IMR-90 (cell line): Measurements from ENCODE around the gene GALNT17. TPM values are rescaled to one million over a fixed set of nuclear protein-coding genes. Genes with fewer than 3 reads are reported as not detected.

Experiments
- ATAC-seq: fragments of 200-7000 bp; cut with Tn5 transposase; 2 replicates; pipeline ENCODE4 v1.9.1; 2020; ENCODE audit warnings: low read depth, mild to moderate bottlenecking, moderate library complexity
- BruUV-seq: library from RNA; stranded (reverse); fragments of 400-500 nt; replicated peaks from 2 replicates; lab custom pipeline; 2021; lab: Mats Ljungman, UMichigan
- CTCF ChIA-PET: fragments of 300-600 bp; formaldehyde crosslinking; extraction: SDS; loops from one replicate; lab custom pipeline; 2021; ENCODE audit warnings: antibody characterized with exemption; lab: Yijun Ruan, JAX
- POLR2A ChIA-PET: fragments of 300-600 bp; sonication (Branson Sonifier 250); formaldehyde crosslinking; loops from one replicate; lab custom pipeline; 2022; ENCODE audit warnings: antibody characterized with exemption; ENCODE audit not compliant: unreplicated experiment; lab: Charles Lee
- DNase-seq: peaks from one replicate; pipeline ENCODE4 v3.0.0; 2013
- H2AFZ ChIP-seq: replicated peaks from 2 replicates; pipeline ENCODE3; 2013; ENCODE audit warnings: low read length, mild to moderate bottlenecking; ENCODE audit not compliant: poor library complexity
- H2AK5ac ChIP-seq: 2 replicates; pipeline ENCODE4 v1.6.1; 2013; ENCODE audit warnings: low read depth, low read length, inconsistent platforms
- H2AK9ac ChIP-seq: replicated peaks from 2 replicates; pipeline ENCODE3; 2013; ENCODE audit warnings: mild to moderate bottlenecking, low read depth, low read length, moderate library complexity; ENCODE audit not compliant: poor library complexity
- H2BK120ac ChIP-seq: 2 replicates; pipeline ENCODE4 v1.6.1; 2013; ENCODE audit warnings: low read depth, low read length, inconsistent platforms
- H2BK15ac ChIP-seq: 3 replicates; pipeline ENCODE4 v1.6.1; 2013; ENCODE audit warnings: low read depth, low read length, inconsistent platforms
- H2BK20ac ChIP-seq: 2 replicates; pipeline ENCODE4 v1.6.1; 2013; ENCODE audit warnings: low read depth, mild to moderate bottlenecking, inconsistent platforms, low read length, moderate library complexity
- H2BK5ac ChIP-seq: 2 replicates; pipeline ENCODE4 v1.6.1; 2013; ENCODE audit warnings: mild to moderate bottlenecking, low read depth, low read length, inconsistent platforms; ENCODE audit not compliant: poor library complexity, severe bottlenecking
- H3K14ac ChIP-seq: replicated peaks from 2 replicates; pipeline ENCODE4 v1.6.1; 2013; ENCODE audit warnings: low read depth, low read length, inconsistent platforms
- H3K18ac ChIP-seq: 2 replicates; pipeline ENCODE4 v1.6.1; 2013; ENCODE audit warnings: low read depth, low read length, control low read depth
- H3K23ac ChIP-seq: 2 replicates; pipeline ENCODE4 v1.6.1; 2013; ENCODE audit warnings: low read depth, low read length, inconsistent platforms
- H3K27ac ChIP-seq: 2 replicates; pipeline ENCODE4 v1.5.1; 2013; ENCODE audit warnings: mild to moderate bottlenecking, control low read depth, low read length; ENCODE audit not compliant: insufficient read depth
- H3K27me3 ChIP-seq: 2 replicates; pipeline ENCODE4 v1.6.1; 2013; ENCODE audit warnings: low read length; ENCODE audit not compliant: control insufficient read depth, insufficient read depth
- H3K36me3 ChIP-seq: 2 replicates; pipeline ENCODE4 v1.6.1; 2013; ENCODE audit warnings: low read length, mixed read lengths; ENCODE audit not compliant: control insufficient read depth, insufficient read depth
- H3K4ac ChIP-seq: 2 replicates; pipeline ENCODE4 v1.6.1; 2013; ENCODE audit warnings: low read depth, low read length, inconsistent platforms
- H3K4me1 ChIP-seq: 2 replicates; pipeline ENCODE4 v1.6.1; 2013; ENCODE audit warnings: low read length, mixed read lengths; ENCODE audit not compliant: control insufficient read depth, insufficient read depth
- H3K4me2 ChIP-seq: 2 replicates; pipeline ENCODE4 v1.6.1; 2013; ENCODE audit warnings: low read depth, mild to moderate bottlenecking, control low read depth, low read length, moderate library complexity
- H3K4me3 ChIP-seq: 2 replicates; pipeline ENCODE4 v1.5.1; 2013; ENCODE audit warnings: low read depth, mild to moderate bottlenecking, control low read depth, low read length, moderate library complexity; ENCODE audit not compliant: insufficient read depth
- H3K56ac ChIP-seq: 2 replicates; pipeline ENCODE4 v1.6.1; 2013; ENCODE audit warnings: low read length, inconsistent platforms; ENCODE audit not compliant: insufficient read depth; ENCODE audit errors: extremely low read depth
- H3K79me1 ChIP-seq, 2 experiments: 2 replicates each; pipeline ENCODE4 v1.6.1; 2013; ENCODE audit warnings: low read length in 2 of 2, inconsistent platforms in 1 of 2, low read depth in 1 of 2
- H3K9ac ChIP-seq: 2 replicates; pipeline ENCODE4 v1.6.1; 2013; ENCODE audit warnings: low read depth, low read length, control low read depth
- H3K9me1 ChIP-seq: 2 replicates; pipeline ENCODE4 v1.6.1; 2013; ENCODE audit warnings: low read length, inconsistent platforms; ENCODE audit not compliant: insufficient read depth
- H3K9me3 ChIP-seq: 2 replicates; pipeline ENCODE4 v1.6.1; 2013; ENCODE audit warnings: low read length; ENCODE audit not compliant: control insufficient read depth, insufficient read depth
- H4K20me1 ChIP-seq: 2 replicates; pipeline ENCODE4 v1.6.1; 2013; ENCODE audit warnings: low read length, inconsistent platforms; ENCODE audit not compliant: insufficient read depth
- H4K5ac ChIP-seq: 2 replicates; pipeline ENCODE4 v1.6.1; 2013; ENCODE audit warnings: mild to moderate bottlenecking, low read depth, low read length, control low read depth
- H4K8ac ChIP-seq, 2 experiments: 2 replicates each; pipeline ENCODE4 v1.6.1; 2013; ENCODE audit warnings: low read depth in 2 of 2, low read length in 2 of 2, control low read depth in 1 of 2, inconsistent platforms in 1 of 2
- H4K91ac ChIP-seq: 2 replicates; pipeline ENCODE4 v1.6.1; 2013; ENCODE audit warnings: low read depth, low read length, inconsistent platforms; ENCODE audit not compliant: insufficient read depth
- FOS ChIP-seq: fragments of 150-350 bp; IDR thresholded peaks from 2 replicates; pipeline ENCODE4 v1.6.1; 2016; ENCODE audit warnings: low read depth, low read length
- MXI1 ChIP-seq: IDR thresholded peaks from 2 replicates; pipeline ENCODE4 v1.6.1; 2012; ENCODE audit warnings: low read depth, mild to moderate bottlenecking, low read length, moderate library complexity, borderline replicate concordance
- dilution Hi-C: fragments of 300-500 bp; cut with HindIII; formaldehyde crosslinking; loops from one replicate; pipeline ENCODE4 v1.14.3; 2018; ENCODE audit warnings: low sequenced_read_pairs; ENCODE audit not compliant: unreplicated experiment
- in situ Hi-C: fragments of 300-500 bp; cut with MboI; formaldehyde crosslinking; loops from 3 replicates; pipeline ENCODE4 v1.14.3; 2019; ENCODE audit warnings: low sequenced_read_pairs, inconsistent platforms, mixed read lengths
- intact Hi-C: fragments of 100-400 bp; cut with micrococcal nuclease; formaldehyde crosslinking; loops from 2 replicates; pipeline ENCODE4 v1.10.0; 2022
- polyA plus RNA-seq, 3 experiments: library from polyadenylated mRNA; depleted of rRNA; stranded (reverse); fragments of >200 nt; gene quantifications; 2 replicates each; pipeline ENCODE4 v1.2.3, GENCODE V29; 2012; ENCODE audit warnings: low replicate concordance in 1 of 3
- total RNA-seq: library from RNA; depleted of rRNA; stranded (reverse); fragments of >200 nt; gene quantifications from 2 replicates; pipeline ENCODE4 v1.2.3, GENCODE V29; 2012
- TF ChIP-seq, protein P1 (sequence below): fragments of 150-350 bp; IDR thresholded peaks from 2 replicates; pipeline ENCODE4 v1.6.1; 2017; ENCODE audit warnings: mild to moderate bottlenecking, antibody characterized with exemption, low read length, low read depth

The GALNT17 gene
- total and polyA plus RNA-seq, 2 of the 4 experiments (the other 2 are of a cell fraction), result not detected

DNA sequence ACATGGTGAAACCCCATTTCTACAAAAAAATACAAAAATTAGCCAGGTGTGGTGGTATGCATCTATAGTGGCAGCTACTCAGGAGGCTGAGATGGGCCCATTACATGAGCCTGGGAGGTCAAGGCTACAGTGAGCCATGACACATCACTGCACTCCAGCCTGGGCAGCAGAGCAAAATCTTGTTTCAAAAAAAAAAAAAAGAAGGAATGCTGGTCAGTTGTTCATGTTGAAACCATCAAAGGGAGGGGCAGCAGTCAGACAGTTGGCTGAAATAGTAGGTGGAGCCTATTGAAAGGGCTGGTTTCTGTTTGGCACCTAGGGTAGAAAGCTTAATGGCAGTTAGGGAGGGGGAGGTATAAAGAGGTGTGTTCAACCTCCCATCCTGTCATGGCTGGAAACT lies 323.0 kb downstream of the GALNT17 start:
- H3K14ac ChIP-seq, result no peak overlapping the region
- H3K18ac ChIP-seq, result no peak overlapping the region
- H2BK120ac ChIP-seq, result no peak overlapping the region
- H2BK5ac ChIP-seq, result no peak overlapping the region
- intact Hi-C loops, result no loop called here
- no peaks in the 10 kb centered on the region for H3K79me1 ChIP-seq
- H3K9ac ChIP-seq, result no peak overlapping the region
- in situ Hi-C loops, result no loop called here
- H3K56ac ChIP-seq, result no peak overlapping the region
- H2BK20ac ChIP-seq, result no peak overlapping the region
- H2AK9ac ChIP-seq, result no peak overlapping the region
- no peak overlapping the region for H4K5ac ChIP-seq
- no peak overlapping the region for H3K27ac ChIP-seq
- no peaks in the 10 kb centered on the region for H3K9me1 ChIP-seq
- H2BK15ac ChIP-seq, result no peak overlapping the region
- no peak overlapping the region for H3K4ac ChIP-seq
- no peak overlapping the region for H2AFZ ChIP-seq
- no peaks in the 10 kb centered on the region for H3K27me3 ChIP-seq
- H4K20me1 ChIP-seq, result no peaks in the 10 kb centered on the region
- H2AK5ac ChIP-seq, result no peak overlapping the region
- TF ChIP-seq, protein P1, sequence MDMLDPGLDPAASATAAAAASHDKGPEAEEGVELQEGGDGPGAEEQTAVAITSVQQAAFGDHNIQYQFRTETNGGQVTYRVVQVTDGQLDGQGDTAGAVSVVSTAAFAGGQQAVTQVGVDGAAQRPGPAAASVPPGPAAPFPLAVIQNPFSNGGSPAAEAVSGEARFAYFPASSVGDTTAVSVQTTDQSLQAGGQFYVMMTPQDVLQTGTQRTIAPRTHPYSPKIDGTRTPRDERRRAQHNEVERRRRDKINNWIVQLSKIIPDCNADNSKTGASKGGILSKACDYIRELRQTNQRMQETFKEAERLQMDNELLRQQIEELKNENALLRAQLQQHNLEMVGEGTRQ, result no peak
- TF ChIP-seq MXI1, result no peak
- no peak for TF ChIP-seq FOS
- H3K36me3 ChIP-seq, result no peaks in the 10 kb centered on the region
- H4K91ac ChIP-seq, result no peak overlapping the region
- no peak overlapping the region for H3K23ac ChIP-seq
- no peak overlapping the region for H3K4me2 ChIP-seq
- ChIA-PET CTCF (no interaction called here), POLR2A (no interaction called here)
- BruUV-seq, result no TSS peak
- no peak overlapping the region for H3K4me3 ChIP-seq
- H3K4me1 ChIP-seq, result no peaks in the 10 kb centered on the region
- ATAC-seq (no peak), DNase-seq (no peak)
- dilution Hi-C loops, result no loop called here
- no peak overlapping the region for H4K8ac ChIP-seq
- peaks cover 4% of the 10 kb centered on the region for H3K9me3 ChIP-seq
